Lower leg skin (tissue), 4 donors: ENCODE measurements around the gene TPSAB1. TPM values are rescaled to one million over a fixed set of nuclear protein-coding genes. Genes with fewer than 3 reads are reported as not detected.

Experiments
- DNase-seq, 2 donors: peaks; one replicate each; pipeline ENCODE4 v3.0.0-alpha.2; 2019; ENCODE audit warnings: low spot score in 2 of 2
- H3K4me3 ChIP-seq: fragments of 200-600 bp; sonication (generic); 2 replicates; pipeline ENCODE4 v1.5.1; 2017; ENCODE audit warnings: mild to moderate bottlenecking, low read depth; ENCODE audit not compliant: poor library complexity, severe bottlenecking
- POLR2A ChIP-seq, 2 donors: fragments of 450-650 bp; IDR thresholded peaks; one replicate each; pipeline ENCODE4 v1.6.1; 2016 to 2017; ENCODE audit warnings: antibody characterized with exemption in 2 of 2, mild to moderate bottlenecking in 1 of 2, moderate library complexity in 1 of 2
- WGBS, 2 donors: methylation state at CpG; one replicate each; pipeline ENCODE4 v1.1.5; 2018; 5-methylcytosine and 5-hydroxymethylcytosine counted together
- intact Hi-C: fragments of 100-400 bp; cut with DNase I; formaldehyde crosslinking; loops from one replicate; pipeline ENCODE4 v1.15.0; 2023; ENCODE audit warnings: low total_unique reads
- total RNA-seq, 4 donors: library from RNA; depleted of rRNA; stranded (reverse); fragments of >200 nt; gene quantifications; one replicate each; pipeline ENCODE4 v1.1.0, GENCODE V29; 2016
- TF ChIP-seq, protein P1 (sequence below), 3 donors: fragments of 450-650 bp; IDR thresholded peaks; one replicate each; pipeline ENCODE4 v1.5.1; 2016; ENCODE audit warnings: antibody characterized with exemption in 3 of 3, mild to moderate bottlenecking in 3 of 3, moderate library complexity in 2 of 3

The TPSAB1 gene
- total RNA-seq, 4 donors from 2014 or later = 16.4 to 93.5 (median 29.8) TPM

DNA sequence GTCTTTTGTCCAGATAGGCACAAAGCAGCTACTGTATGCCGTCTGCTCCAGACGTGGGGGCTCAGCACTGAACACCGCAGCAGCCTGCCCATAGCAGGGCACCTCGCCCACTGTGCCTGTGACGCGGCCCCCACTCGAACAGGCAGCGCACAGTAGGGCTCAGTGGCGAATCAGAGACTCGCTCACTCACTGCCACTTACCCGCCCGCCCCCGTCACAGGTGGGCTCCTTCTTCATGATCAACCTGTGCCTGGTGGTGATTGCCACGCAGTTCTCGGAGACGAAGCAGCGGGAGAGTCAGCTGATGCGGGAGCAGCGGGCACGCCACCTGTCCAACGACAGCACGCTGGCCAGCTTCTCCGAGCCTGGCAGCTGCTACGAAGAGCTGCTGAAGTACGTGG, 39.1 kb upstream of the TPSAB1 start:
- no peak for DNase-seq
- no peak overlapping the region for H3K4me3 ChIP-seq
- TF ChIP-seq, protein P1, sequence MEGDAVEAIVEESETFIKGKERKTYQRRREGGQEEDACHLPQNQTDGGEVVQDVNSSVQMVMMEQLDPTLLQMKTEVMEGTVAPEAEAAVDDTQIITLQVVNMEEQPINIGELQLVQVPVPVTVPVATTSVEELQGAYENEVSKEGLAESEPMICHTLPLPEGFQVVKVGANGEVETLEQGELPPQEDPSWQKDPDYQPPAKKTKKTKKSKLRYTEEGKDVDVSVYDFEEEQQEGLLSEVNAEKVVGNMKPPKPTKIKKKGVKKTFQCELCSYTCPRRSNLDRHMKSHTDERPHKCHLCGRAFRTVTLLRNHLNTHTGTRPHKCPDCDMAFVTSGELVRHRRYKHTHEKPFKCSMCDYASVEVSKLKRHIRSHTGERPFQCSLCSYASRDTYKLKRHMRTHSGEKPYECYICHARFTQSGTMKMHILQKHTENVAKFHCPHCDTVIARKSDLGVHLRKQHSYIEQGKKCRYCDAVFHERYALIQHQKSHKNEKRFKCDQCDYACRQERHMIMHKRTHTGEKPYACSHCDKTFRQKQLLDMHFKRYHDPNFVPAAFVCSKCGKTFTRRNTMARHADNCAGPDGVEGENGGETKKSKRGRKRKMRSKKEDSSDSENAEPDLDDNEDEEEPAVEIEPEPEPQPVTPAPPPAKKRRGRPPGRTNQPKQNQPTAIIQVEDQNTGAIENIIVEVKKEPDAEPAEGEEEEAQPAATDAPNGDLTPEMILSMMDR (IDR thresholded peaks at IDR 0.05) = no peak
- no peak for TF ChIP-seq POLR2A (IDR thresholded peaks at IDR 0.05)
- WGBS, 2 donors = 86 to 87% methylated on average over 21 to 25 of the region's 25 CpGs
- intact Hi-C loops = no loop called here

DNA sequence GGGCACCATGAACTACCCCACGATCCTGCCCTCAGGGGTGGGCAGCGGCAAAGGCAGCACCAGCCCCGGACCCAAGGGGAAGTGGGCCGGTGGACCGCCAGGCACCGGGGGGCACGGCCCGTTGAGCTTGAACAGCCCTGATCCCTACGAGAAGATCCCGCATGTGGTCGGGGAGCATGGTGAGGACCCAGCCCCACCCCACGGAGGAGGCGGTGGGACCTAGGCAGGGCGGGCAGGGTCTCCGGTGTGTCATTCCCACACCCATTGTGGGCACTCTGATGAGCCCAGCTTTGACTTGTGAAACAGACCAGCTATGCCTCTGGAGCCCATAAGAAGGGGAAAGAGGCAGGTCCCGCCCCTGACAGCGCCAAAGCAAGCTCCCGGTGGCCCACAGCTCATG, 38.2 kb upstream of the TPSAB1 start:
- no peak for DNase-seq
- no peak overlapping the region for H3K4me3 ChIP-seq
- intact Hi-C loops = no loop called here
- TF ChIP-seq, protein P1 (IDR thresholded peaks at IDR 0.05) = no peak
- no peak for TF ChIP-seq POLR2A (IDR thresholded peaks at IDR 0.05)
- WGBS, 2 donors = 88 to 91% methylated on average over 13 to 18 of the region's 18 CpGs

DNA sequence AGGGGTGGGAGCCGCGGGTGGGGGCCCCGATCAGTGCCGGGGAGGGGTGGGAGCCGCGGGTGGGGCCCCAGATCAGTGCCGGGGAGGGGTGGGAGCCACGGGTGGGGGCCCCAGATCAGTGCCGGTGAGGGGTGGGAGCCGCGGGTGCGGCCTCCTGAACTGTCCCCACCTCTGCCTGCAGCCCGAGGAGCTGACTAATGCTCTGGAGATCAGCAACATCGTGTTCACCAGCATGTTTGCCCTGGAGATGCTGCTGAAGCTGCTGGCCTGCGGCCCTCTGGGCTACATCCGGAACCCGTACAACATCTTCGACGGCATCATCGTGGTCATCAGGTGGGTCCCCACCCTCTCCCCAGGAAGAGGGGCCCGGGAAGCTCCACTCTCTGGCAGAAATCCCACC, 35.6 kb upstream of the TPSAB1 start:
- no peak overlapping the region for H3K4me3 ChIP-seq
- TF ChIP-seq, protein P1 (IDR thresholded peaks at IDR 0.05) = no peak
- no peak for TF ChIP-seq POLR2A (IDR thresholded peaks at IDR 0.05)
- intact Hi-C loops = no loop called here
- 43 to 83% methylated on average over 1 to 9 of the region's 21 CpGs for WGBS, 2 donors
- DNase-seq = no peak

DNA sequence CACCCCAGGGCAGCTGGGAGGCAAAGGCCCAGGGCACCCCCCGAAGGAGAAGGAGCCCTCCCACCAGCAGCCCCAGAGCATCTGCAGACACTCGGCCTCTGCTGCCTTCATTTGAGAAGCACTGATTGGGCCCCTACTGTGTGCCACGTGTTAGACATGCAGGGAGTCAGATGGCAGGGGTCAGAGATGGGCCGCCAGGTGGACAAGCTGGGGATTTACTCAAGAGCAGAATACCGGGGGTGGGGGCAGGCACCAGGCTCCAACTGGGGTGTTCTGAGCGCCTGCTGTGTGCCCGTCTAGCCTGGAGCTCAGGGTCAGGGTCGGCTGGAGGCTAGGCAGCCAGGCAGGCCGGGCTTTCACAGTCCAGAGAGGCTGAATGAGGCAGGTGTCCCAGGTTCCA, 34.2 kb upstream of the TPSAB1 start:
- 64 to 68% methylated on average over 9 of the region's 9 CpGs for whole genome bisulfite sequencing, 2 donors
- intact Hi-C loops = no loop called here
- H3K4me3 ChIP-seq = no peak overlapping the region
- no peak for TF ChIP-seq POLR2A (IDR thresholded peaks at IDR 0.05)
- TF ChIP-seq, protein P1 (IDR thresholded peaks at IDR 0.05) = no peak
- no peak for DNase-seq

DNA sequence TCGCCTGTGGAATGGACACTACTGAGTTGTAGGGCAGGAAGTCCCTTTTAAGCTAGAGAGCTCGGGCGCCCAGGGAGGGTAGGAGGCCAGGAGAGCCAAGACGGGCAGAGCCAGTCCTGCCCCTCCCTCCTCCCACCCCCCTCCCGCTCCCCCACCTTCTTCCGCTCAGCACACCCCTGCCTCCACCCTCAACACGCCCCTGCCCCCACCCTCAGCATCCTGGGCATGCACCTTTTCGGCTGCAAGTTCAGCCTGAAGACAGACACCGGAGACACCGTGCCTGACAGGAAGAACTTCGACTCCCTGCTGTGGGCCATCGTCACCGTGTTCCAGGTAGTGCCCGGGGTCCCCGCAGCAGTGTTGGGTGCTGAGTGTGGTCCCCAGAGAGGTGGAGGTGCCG, 33.7 kb upstream of the TPSAB1 start:
- intact Hi-C loops = no loop called here
- TF ChIP-seq POLR2A (IDR thresholded peaks at IDR 0.05) = no peak
- TF ChIP-seq, protein P1 (IDR thresholded peaks at IDR 0.05) = no peak
- no peak for DNase-seq
- WGBS, 2 donors = 40 to 71% methylated on average over 7 to 14 of the region's 16 CpGs
- no peak overlapping the region for H3K4me3 ChIP-seq

DNA sequence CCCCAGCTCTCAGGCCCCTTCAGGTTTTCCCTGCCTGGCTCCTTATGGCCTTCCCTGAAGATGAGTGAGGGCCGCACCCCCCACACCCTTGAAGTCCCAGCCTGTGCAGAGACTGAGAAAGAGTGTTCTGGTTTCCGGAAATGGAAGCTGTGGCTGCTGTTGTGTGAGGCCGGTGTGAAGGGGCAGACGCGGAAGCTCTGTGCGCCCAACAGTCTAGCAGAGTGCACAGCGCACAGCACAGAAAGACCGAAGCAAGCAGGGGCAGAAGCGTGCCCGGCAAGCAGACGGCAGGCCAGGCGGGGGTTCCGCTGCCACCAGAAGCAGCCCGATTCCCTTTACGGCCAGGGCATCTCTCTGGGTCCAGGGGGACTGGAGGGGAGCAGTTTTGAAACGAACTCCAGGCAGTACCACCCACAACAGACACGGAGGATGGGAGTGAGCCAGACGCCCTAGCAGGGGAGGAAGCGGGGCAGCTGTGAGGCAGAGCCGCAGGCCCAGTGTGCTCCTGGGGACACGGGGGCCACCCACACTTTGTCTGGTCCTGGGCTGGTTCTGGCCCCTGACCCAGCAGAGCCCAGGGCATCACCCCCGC, 32.2 kb upstream of the TPSAB1 start:
- WGBS, 2 donors = 80 to 85% methylated on average over 21 of the region's 22 CpGs

More for the DNA sequence above, 32.2 kb upstream of the TPSAB1 start:
- H3K4me3 ChIP-seq = no peak overlapping the region
- intact Hi-C loops = no loop called here
- no peak for TF ChIP-seq POLR2A (IDR thresholded peaks at IDR 0.05)
- TF ChIP-seq, protein P1 (IDR thresholded peaks at IDR 0.05) = no peak
- no peak for DNase-seq
